Mesothelial cell of epicardium (in vitro differentiated cells): ENCODE results near the gene NEU2. TPM values are rescaled to one million over a fixed set of nuclear protein-coding genes. Genes with fewer than 3 reads are reported as not detected.

Experiments used
- DNase-seq, 2 experiments: peaks; one replicate each; pipeline ENCODE4 v3.0.0; 2021; ENCODE audit warnings: low spot score in 2 of 2; ENCODE audit not compliant: unreplicated experiment in 2 of 2
- H3K27ac Mint-ChIP-seq: 2 replicates; pipeline ENCODE4 v1.8.0; 2021; ENCODE audit warnings: mixed read lengths
- H3K27me3 Mint-ChIP-seq: 2 replicates; pipeline ENCODE4 v1.8.0; 2021; ENCODE audit warnings: low read depth, mixed read lengths
- H3K36me3 Mint-ChIP-seq: 2 replicates; pipeline ENCODE4 v1.8.0; 2021; ENCODE audit warnings: mixed read lengths
- H3K4me1 Mint-ChIP-seq: 2 replicates; pipeline ENCODE4 v1.8.0; 2021; ENCODE audit warnings: mixed read lengths
- H3K4me3 Mint-ChIP-seq: 2 replicates; pipeline ENCODE4 v1.8.0; 2021; ENCODE audit warnings: mild to moderate bottlenecking, moderate library complexity, mixed read lengths
- H3K9me3 Mint-ChIP-seq: 2 replicates; pipeline ENCODE4 v1.8.0; 2021; ENCODE audit warnings: mixed read lengths
- CTCF ChIP-seq: fragments of 200-600 bp; sonication (generic); IDR thresholded peaks from one replicate; pipeline ENCODE4 v1.5.0; 2021; ENCODE audit warnings: antibody characterized with exemption; ENCODE audit not compliant: unreplicated experiment
- total RNA-seq: library from RNA; stranded (reverse); gene quantifications from 3 replicates; pipeline ENCODE4 v1.2.1, GENCODE V29; 2021

The NEU2 gene
- total RNA-seq, 1 donor from 2014 or later = not detected

- no peak for DNase-seq
- no peak overlapping the region for H3K4me3 Mint-ChIP-seq
- H3K36me3 Mint-ChIP-seq = no peaks in the 10 kb centered on the region
- no peak for TF ChIP-seq CTCF
- H3K4me1 Mint-ChIP-seq = no peaks in the 10 kb centered on the region
- no peaks in the 10 kb centered on the region for H3K9me3 Mint-ChIP-seq
- H3K27me3 Mint-ChIP-seq = no peaks in the 10 kb centered on the region
- H3K27ac Mint-ChIP-seq = no peak overlapping the region
These were observed 29.3 kb downstream of the NEU2 start for GRCh38 chr2:233061591-233062450.

- Mint-ChIP-seq H3K4me3 (no peak overlapping the region), H3K9me3 (peaks cover 4% of the 10 kb centered on the region)
- no peak for DNase-seq
These were observed 30.0 kb downstream of the NEU2 start for GRCh38 chr2:233062451-233062850.

GRCh38 chr2:233062946-233063268 lies 30.4 kb downstream of the NEU2 start:
- no peak overlapping the region for H3K4me3 Mint-ChIP-seq
- peaks cover 4% of the 10 kb centered on the region for H3K9me3 Mint-ChIP-seq
- no peaks in the 10 kb centered on the region for H3K36me3 Mint-ChIP-seq
- no peaks in the 10 kb centered on the region for H3K4me1 Mint-ChIP-seq
- no peaks in the 10 kb centered on the region for H3K27me3 Mint-ChIP-seq
- no peak for TF ChIP-seq CTCF
- no peak for DNase-seq
- no peak overlapping the region for H3K27ac Mint-ChIP-seq

More at GRCh38 chr2:233062451-233062850, 30.0 kb downstream of the NEU2 start:
- Mint-ChIP-seq H3K36me3 (no peaks in the 10 kb centered on the region), H3K27me3 (no peaks in the 10 kb centered on the region), H3K4me1 (no peaks in the 10 kb centered on the region), H3K27ac (no peak overlapping the region)
- TF ChIP-seq CTCF = no peak

- Mint-ChIP-seq H3K27ac (no peak overlapping the region), H3K27me3 (no peaks in the 10 kb centered on the region), H3K36me3 (no peaks in the 10 kb centered on the region), H3K4me1 (no peaks in the 10 kb centered on the region), H3K9me3 (peaks cover 4% of the 10 kb centered on the region), H3K4me3 (no peak overlapping the region)
- TF ChIP-seq CTCF = no peak
- no peak for DNase-seq
These were observed 30.9 kb downstream of the NEU2 start for GRCh38 chr2:233063269-233063975.

GRCh38 chr2:233063976-233064411 lies 31.5 kb downstream of the NEU2 start:
- no peaks in the 10 kb centered on the region for H3K36me3 Mint-ChIP-seq
- no peak for DNase-seq
- peaks cover 6% of the 10 kb centered on the region for H3K27me3 Mint-ChIP-seq
- H3K4me3 Mint-ChIP-seq = no peak overlapping the region
- no peaks in the 10 kb centered on the region for H3K4me1 Mint-ChIP-seq
- no peak for TF ChIP-seq CTCF
- peaks cover 4% of the 10 kb centered on the region for H3K9me3 Mint-ChIP-seq
- no peak overlapping the region for H3K27ac Mint-ChIP-seq
